HG03066 (cell line): ENCODE results near the gene PDIA6.
A peak's percentile ranks its signal among the peaks of the same experiment; 100 is the strongest.
"Not testable (repeated sequence)": the region's sequence is repeated elsewhere in the genome, so short reads cannot be mapped to it uniquely, and the experiment has no call there.

Source experiments
- ATAC-seq: cut with Tn5 transposase; IDR thresholded peaks from one replicate; pipeline ENCODE4 v1.9.1; 2021; ENCODE audit warnings: low read depth; ENCODE audit not compliant: unreplicated experiment

Gene PDIA6

GRCh38 chr2:10833021-10833420 is 20.4 kb upstream of the PDIA6 start:
- no peak for ATAC-seq

DNA sequence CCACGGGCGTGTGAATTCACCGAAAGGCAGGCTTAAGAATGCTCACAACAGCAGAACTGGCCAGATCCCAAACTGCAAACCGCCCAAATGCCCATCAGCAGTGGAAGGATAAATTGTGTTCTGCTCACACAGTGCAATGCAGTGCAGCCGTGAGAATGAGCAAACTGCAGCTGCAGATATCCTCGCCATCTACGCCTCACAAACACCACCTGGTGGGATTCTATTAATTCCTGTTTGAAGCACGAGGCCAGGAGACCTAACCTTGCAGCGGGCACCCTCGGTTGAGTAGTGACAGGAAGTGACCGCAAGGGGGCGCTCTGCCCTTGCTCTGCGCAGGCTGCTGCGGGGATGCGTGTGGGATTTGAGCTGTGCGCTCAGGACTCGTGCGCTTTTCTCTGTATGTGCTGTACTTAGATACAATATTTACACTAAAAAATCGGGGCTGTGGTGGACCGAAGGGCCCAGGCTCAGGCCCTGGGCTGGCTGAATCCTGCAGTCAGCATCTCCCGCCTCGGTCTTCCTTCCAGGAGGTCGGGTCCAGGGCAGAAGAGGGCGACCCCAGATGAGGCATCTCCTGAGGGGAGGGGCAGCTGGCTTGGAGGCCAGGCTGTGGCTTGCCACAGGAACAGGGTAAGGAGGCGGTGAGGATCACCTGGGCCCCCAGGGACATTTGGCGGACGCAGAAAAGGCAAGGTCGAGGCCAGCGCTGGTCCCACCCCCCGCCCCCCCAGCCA is 19.8 kb upstream of the PDIA6 start:
- ATAC-seq: peak; percentile 85

DNA sequence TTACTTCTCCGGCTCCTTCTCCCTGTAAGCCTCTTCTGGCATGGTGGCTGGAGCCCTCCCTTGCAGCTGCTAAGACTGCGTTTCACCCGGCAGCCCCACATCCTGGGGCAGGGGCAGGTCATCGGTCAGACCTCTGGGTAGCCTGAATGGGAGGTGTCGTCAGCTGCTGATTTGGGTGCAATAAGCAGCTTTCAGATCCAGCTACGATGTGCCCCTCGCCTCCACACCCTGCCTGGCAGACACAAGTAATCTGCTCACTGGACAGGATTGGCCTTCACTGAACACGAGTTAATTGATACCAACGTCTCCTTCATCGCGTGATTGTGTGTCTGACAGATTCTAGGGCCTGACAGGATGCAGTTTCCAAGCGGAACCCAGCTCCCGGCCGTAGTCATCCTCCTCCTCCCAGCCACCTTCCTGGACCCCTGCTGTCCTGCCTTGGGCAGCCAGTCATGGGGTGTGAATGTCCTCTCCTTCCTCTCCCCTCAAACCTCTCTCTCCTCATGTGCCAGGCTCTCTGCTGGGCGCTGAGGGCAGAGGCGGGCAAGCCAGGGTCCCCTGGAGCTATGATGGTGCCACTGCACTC is 18.9 kb upstream of the PDIA6 start:
- no peak for ATAC-seq

DNA sequence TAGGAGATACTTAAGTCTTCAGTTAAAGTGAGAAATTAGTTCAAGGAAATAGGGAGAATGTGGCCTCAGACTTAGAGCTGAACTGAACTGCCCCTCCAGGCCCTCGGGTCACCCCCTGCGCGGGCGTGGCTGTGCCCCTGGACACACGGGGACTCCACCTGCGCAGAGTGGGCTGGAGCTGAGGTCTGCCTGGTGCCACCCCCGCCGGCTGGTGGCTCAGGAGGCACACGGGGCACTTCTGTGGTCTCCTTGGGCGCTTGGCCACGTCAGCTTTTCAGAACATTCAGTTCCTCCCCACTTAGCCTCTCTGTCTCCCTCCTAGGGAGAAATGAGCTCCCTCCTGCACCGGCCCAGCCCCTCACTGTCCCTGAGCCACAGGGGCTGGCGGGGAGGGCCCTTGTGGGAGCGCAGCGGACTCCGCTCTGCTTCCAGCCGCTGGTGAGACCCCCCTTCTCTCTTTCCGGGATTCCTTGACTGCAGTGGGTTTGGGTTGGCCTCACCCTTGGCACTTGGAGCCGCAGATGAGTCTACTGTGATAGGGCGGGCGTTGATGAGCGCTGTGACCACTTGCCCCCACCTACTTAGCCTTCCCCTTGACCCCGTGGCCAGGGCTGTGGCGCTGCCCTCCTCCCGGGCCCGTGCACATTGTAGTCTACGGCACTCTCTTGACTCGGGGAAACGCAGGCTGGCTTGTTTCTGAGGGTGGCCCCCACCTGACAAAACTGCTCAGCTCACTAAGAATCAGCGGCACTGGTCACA is 18.2 kb upstream of the PDIA6 start:
- ATAC-seq: no peak

- no peak for ATAC-seq
Measured at GRCh38 chr2:10830203-10830602, 17.6 kb upstream of the PDIA6 start.

DNA sequence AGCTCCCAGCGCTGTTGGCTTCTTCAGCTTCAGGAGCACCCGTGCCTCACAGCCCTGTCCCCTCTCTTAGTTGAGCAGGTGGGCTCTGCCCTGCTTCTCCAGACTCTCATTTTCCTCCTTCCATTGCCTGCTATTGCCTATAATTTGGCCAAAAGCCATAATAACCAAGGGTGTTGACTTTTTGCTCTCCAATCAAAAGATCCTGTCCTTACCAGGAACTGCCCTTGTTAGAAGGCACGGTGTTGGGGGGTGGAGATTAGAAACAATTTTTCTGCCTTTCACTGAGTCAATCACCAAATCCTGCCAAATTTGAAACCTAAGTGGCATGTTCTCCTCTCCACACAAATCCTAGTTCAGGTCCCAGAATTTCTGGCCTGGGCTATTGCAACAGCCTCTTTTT is 16.7 kb upstream of the PDIA6 start:
- ATAC-seq: no peak

GRCh38 chr2:10828346-10828745 is 15.8 kb upstream of the PDIA6 start:
- no peak for ATAC-seq

DNA sequence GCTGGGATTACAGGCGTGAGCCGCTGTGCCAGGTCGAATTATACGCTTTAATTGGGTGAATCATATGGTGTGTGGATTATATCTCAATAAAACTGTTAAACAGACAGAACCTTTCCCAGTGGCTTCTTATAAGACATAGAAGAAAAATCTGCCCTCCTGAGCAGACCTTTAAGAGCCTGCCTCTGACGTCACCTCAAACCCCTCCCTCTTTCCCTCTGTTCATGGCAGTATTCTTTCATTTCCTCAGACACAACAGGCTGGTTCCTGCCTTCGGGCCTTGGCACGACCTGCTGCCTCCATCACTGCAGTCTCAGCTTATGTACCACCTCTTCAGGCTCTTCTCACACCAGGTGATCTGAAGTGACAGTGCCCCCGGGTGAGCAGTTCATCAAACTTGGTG is 14.0 kb upstream of the PDIA6 start:
- ATAC-seq: no peak

- no peak for ATAC-seq
Measured at GRCh38 chr2:10826026-10826425, 13.4 kb upstream of the PDIA6 start.

- ATAC-seq: no peak
Measured at GRCh38 chr2:10824191-10824590, 11.6 kb upstream of the PDIA6 start.

- ATAC-seq: no peak
Measured at GRCh38 chr2:10820978-10821695, 8.6 kb upstream of the PDIA6 start.

DNA sequence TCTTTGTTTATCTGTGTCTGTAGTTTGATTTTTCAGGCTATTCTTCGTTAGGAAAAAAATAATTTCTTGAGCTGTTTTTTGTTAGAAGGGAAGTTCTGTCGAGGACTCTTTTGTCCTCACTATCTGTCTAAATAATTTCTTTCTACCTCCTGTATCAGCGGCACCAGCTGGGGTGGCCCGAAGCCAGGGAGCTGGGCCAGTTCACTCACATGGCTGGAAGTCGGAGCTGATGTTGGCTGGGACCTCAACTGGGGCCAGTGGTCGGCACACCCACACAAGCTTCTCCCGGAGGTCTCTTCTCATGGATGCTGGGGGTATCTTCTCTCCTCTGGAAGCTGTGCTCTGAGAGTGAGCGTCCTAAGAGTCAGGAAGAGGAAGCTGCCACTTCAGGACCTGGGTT is 8.0 kb upstream of the PDIA6 start:
- ATAC-seq: no peak

- no peak for ATAC-seq
Measured at GRCh38 chr2:10819714-10820314, 7.2 kb upstream of the PDIA6 start.

DNA sequence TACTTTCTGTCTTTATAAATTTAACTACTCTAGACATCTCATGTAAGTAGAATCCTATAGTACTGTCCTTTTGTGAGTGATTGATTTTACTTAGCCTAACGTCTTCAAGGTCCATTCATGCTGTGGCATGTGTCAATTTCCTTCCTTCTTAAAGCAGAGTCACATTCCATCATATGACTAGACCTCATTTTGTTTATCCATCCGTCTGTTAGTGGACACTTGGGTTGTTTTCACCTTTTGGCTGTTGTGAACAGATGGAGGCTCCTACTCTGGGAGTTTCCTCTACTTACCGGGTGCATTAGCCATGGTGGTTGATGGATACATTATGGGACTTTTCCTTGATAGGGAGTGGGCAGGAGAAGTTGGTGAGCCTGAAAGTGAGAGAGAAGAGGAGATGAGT is 6.4 kb upstream of the PDIA6 start:
- ATAC-seq: no peak

DNA sequence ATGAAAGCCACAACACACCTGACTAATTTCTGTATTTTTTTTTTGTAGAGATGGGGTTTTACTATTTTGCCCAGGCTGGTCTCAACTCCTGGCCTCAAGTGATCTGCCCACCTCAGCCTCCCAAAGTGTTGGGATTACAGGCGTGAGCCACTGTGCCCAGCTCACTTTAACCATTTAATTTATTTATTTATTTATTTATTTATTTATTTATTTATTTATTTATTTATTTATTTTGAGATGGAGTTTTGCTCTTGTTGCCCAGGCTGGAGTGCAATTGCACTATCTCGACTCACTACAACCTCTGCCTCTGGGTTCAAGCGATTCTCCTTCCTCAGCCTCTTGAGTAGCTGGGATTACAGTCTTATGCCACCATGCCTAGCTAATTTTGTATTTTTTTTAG is 5.7 kb upstream of the PDIA6 start:
- not testable (repeated sequence) for ATAC-seq

DNA sequence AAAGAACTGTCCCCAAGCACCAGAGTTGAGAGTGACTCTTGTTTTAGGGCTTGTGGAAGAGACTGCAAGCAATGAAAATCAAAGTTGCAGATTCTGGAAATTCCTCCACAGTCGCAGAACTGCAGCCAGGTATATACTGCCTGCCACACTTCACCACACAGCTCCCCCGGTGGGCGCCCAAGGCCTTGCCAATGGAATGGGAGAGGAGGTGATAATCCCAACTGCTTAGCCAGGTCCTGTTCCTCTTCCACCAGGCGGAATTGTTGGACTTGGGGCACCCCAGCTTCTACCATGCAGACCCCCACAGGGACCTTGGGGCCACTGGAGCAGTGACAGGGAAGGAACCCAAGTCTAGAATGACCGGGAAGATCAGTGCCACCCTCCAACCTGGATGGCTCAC is 4.8 kb upstream of the PDIA6 start:
- ATAC-seq: no peak

GRCh38 chr2:10814571-10815331 is 2.2 kb upstream of the PDIA6 start:
- ATAC-seq: no peak

DNA sequence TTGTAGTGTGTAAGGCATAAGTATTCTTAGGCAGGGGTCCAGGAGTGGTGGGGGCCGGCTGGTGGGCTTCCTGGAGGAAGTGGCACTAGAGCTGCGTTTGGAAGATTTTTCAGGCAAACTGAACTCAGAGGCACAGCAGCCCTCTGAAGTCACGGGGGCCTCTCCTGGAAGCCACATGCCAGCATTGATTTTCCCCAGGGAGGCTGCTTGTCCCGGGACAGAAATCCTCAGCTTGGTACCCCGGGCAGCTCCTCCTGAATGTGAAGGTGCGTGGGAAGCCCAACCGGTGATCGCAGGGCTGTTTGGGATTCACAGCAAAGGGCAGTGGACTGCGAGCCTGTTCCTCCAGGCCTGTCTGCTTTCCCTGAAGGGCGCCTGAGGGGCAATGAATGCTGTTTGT is 1.6 kb upstream of the PDIA6 start:
- no peak for ATAC-seq

DNA sequence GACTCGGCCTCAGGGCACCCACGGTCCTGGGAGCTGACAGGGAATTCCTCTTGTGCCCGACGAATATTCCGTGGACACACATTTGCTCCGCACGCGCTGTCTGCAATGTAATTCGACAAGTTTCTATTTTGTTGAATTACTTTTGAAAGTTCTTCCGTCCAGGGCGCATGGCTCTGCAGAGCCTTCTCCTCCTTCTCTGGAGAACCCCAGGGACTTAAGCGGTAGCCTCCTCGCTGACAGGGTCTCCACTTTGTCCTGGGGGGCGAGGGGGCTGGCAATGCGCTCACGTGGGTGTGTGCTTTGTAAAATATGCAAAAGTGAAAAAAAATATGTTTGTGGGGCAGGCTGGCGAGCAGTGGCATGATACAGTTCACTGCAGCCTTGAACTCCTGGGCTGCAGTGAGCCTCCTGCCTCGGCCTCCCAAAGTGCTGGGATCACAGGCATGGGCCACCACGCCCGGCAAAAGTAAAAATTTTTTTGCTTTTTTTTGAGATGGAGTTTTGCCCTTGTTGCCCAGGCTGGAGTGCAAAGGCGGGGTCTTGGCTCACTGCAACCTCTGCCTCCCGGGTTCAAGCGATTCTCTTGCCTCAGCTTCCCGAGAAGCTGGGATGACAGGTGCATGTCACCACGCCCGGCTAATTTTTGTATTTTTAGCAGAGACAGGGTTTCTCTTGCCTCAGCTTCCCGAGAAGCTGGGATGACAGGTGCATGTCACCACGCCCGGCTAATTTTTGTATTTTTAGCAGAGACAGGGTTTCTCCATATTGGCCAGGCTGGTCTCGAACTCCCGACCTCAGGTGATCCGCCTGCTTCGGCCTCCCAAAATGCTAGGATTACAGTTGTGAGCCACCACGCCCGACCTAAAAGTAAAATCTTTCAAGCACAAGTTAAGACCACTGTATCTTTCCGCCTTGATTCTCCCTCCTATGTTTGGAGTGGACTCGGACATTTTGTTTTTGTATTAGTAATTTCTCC is 866 bp upstream of the PDIA6 start:
- ATAC-seq: not testable (repeated sequence)
